GM21717 (cell line): Measurements from ENCODE around the gene CDH23.

Experiments used
- ATAC-seq: cut with Tn5 transposase; IDR thresholded peaks from one replicate; pipeline ENCODE4 v1.9.1; 2021; ENCODE audit warnings: mild to moderate bottlenecking, moderate library complexity; ENCODE audit not compliant: unreplicated experiment

CDH23 gene

GRCh38 chr10:71671994-71672946, 275.6 kb downstream of the CDH23 start:
- ATAC-seq, result no peak

DNA sequence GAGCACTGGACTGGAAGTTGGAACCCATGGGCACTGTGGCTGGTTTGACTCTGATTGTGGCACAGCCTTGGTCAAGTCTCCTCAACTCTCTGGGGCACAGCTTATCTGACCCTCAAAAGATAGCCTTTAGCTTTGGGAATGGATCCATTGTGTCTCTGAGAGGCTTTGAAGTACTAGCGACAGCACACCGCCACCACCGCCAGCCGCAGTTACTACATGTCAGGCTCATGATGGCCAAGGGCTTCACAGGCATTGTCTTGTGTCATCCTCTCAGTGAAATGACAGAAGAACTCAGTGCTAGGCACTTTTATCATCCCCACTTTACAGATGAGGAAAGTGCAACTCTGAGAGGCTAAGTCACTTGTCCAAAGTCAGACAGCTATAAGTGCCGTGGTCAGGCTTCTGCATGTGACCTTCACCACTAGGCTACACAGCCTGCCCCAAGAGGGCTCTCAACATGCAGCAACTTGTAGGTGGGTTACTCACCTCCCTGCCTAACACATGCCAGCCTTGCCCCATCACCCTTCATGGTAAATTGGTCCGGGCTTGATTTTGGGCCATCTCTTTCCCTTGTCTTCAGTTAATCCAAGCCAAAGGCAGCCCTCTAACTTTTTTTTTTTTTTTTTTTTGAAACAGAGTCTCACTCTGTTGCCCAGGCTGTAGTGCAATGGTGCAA, 278.7 kb downstream of the CDH23 start:
- ATAC-seq, result no peak

GRCh38 chr10:71677261-71677660, 280.5 kb downstream of the CDH23 start:
- ATAC-seq, result no peak

DNA sequence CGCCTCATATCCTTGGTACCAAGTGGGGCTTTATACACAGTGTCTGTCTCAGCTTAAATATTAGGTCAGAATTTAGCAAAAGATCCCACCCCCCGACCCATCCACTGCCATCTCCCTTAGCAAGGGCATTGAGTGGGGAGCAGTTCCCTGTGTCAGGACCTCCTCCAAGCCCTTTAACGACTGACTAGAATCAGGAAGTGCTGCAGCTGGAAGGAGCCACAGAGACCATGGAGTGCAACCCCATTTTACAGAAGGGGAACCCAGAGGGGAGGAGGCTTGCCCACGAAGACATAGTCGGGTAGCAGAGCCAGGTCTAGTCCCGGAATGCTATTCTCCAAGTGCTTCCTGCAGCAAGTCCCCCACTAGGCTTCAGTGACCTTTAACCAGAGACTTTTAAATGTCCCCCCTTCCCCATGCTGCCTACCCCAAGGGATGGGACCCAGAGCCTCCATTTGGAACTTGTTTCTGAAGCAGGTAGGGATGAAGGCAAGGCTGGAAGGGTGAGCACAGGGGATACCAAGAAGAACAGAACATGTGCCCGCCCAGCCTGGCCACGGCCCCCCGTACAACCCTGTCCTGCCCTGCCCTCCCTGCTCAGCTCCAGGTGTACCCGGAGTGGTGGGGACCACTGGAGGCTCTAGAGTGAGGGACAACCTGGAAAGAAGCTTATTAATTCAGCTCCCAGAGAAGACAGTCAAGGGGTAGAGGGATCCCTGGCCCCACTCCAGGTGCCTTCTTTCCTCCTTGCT, 281.5 kb downstream of the CDH23 start:
- ATAC-seq, result no peak

DNA sequence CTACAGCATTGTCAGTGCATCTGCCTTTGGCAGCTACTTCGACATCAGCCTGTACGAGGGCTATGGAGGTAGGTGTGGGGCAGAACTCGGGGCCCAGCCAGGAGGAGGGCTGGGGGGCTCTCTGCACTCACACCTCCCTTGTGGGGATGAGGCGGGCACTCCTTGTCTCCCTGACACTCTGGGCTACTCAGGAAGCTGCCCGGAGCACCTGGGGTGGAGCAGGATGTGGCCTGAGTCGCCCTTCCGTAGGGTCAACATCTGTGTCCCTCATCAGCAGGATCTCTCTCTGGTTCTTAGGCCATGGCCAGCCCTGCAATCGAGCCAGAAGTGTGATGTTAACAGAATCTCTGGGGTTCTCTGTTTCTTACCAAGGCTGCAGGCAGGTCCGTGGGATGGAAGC, 282.7 kb downstream of the CDH23 start:
- no peak for ATAC-seq

GRCh38 chr10:71681977-71682376, 285.3 kb downstream of the CDH23 start:
- ATAC-seq, result no peak

DNA sequence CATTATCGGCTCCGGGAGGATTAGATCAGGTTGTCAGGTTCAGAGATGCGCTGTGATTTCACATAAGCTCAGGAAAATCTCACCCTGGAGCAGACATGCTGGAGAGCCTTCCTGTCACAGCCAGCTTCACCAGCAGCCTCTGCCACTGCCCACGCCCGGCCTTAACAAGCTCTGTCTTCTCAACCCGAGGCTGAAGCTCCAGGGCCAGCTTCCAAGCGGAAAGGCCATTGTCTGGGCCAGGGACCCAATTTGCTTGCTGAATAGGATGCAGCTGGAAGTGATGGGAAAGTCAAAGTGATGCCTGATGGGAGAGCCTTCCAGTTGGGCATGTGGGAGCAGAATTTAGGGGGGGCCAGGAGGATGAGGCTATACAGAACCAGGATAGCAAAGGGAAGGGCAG, 286.6 kb downstream of the CDH23 start:
- ATAC-seq, result no peak

DNA sequence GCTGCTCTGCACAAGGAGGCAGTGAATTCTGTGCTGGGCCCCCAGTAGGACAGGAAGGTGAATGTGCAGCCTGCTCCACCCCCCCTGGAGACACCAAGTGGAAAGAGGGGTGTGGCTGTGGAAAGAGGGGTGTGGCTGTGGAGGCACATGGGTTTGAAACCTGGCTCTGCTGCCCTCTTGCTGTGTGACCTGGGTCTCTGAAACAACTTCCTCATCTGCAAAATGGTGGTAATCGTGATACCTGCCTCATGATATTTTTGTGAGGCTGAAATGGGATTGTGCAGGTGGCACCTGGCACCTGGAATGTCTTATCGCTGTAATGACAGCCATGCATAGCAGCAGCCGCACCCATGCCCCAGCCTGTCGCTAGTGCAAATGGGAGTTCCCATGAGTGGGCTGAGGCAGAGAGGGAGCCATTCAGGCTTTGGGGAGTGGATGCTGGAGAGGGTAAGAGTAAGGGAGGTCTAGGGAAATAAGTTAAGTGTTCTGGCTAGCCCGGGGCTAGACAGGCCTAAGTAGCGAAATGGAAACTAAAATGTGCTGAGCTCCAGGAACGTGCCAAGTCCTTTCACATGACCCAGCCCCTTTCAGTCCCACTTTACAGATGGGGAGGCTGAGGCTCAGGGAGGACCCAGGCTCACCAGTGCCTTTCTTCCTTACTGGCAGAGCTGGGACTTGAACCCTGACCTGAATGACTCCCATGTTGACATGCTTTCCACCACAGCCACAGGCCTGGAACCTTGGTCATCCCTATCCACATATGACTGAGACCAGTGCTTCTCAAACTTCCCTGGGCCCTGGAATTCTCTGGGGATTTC, 287.8 kb downstream of the CDH23 start:
- ATAC-seq, result no peak

- ATAC-seq, result no peak
Observed at GRCh38 chr10:71685554-71686232, 289.0 kb downstream of the CDH23 start.

DNA sequence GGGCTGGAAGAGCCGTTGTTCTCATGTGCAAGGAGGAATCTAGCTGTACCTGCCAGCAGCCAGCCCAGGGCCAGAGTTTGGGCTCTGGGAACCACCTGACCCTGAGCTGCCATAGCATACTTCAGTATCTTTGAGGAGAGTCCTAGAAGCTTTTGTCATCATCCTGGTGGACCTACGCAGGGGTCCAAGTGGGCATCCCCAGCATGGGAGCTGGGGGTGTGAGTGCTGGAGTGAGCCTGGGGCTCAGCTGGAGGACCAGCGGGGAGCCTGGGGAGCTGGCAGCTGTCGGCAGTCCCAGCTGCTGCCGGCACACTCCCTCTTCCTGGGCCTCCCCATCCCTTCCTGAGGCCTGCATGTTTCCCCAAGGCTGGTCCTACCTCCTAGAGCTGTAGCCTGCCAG, 290.4 kb downstream of the CDH23 start:
- no peak for ATAC-seq

DNA sequence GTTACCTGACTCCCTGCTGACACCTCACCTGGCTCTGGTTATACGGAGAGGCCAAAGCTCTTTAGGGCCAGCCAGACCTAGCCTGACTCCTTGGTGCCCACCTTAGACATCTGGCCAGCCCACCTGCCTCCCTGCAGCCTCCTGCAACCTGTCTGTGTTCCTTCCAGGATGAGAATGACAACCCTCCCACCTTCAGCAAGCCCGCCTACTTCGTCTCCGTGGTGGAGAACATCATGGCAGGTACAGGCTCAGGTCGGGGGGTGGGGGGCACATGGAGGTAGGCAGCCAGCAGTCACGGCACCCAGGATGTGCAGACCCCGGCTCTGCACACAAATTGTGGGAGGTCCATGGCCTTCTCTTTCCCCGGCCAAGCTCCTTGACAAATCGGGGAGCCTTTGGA, 290.8 kb downstream of the CDH23 start:
- ATAC-seq, result no peak

DNA sequence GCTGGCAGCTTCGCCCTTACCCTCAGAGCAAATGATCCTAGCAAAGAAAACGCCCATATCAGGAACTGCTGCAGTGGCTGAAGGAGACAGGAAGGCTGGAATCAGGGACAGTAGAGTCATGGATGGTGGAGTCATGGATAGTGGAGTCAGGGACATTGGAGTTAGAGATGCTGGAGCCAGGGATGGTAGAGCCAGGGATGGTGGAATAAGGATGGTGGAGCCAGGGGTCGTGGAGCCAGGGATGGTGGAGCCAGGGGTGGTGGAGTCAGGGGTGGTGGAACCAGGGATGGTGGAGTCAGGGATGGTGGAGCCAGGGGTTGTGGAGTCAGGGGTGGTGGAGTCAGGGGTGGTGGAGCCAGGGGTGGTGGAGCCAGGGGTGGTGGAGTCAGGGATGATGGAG, 291.5 kb downstream of the CDH23 start:
- no peak for ATAC-seq

DNA sequence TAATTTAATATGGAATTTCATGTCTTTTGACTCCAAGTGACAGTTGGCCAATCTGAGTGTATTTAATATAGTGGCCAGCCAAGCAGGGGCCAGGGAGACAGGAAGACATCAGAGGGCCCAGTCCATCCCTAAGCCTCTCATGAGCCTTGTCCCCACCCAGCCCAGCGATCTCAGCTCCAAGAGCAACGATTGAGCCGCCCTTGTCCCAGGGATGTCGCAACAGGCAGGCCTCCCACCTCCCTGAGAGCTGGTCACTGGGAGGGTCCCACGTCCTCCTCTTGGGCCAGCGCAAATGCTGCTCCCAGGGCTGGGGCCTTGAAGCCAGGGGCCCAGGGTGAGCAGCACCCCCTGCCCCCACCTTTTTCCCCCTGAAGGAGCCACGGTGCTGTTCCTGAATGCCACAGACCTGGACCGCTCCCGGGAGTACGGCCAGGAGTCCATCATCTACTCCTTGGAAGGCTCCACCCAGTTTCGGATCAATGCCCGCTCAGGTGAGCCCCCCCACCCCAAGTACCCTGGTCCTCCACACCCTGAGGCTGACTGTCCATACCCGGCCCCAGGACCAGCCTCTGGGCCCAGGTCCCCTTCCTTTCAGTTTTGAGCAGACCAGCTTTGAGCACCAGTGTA, 293.5 kb downstream of the CDH23 start:
- ATAC-seq, result no peak

GRCh38 chr10:71691405-71691804, 294.7 kb downstream of the CDH23 start:
- ATAC-seq, result no peak

- no peak for ATAC-seq
Observed at GRCh38 chr10:71692598-71693306, 296.0 kb downstream of the CDH23 start.

DNA sequence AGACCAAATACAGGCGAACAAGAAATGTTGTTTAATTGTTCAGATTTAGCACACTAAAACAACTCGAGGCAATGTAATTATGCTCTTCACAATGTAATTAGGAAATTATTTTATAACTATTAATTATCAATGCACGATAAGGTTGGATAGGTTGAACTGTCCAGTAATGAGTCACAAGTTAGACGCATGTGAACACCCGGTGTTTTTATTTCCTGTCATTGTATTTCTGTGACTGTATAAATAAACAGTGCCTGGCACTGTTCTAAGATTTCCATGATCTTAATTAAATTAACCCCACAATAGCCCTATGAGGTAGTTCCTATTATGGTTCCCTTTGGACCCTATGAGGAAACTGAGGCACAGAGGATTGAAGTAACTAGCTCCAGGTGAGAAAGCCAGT, 296.7 kb downstream of the CDH23 start:
- ATAC-seq, result no peak

GRCh38 chr10:71694039-71694501, 297.4 kb downstream of the CDH23 start:
- ATAC-seq, result peak; percentile 10

DNA sequence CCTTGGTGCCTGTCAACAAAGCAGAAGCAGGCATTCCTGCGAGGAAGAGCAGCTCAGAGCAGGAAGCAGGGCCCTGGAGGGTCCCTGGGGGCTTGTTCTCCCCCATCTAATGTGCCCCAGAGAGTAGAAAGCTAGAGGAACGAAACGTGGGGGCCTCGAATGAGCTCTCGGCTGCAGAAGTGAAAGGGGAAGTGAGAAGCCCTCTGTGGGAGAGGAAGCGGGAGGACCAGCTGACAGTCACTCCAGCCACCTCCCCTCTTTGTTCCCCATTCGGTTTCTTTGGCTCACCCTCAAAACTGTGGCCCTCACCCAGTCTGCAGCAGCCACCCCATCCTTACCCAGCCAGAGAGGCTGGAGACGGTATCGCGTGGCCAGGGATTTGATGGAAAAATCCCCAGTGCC, 297.8 kb downstream of the CDH23 start:
- peak; percentile 78 for ATAC-seq
